CD14-positive monocyte (primary cell): ENCODE measurements around the gene HSPA12B. TPM values are rescaled to one million over a fixed set of nuclear protein-coding genes. Genes with fewer than 3 reads are reported as not detected.

Experiments
- DNase-seq, 3 donors: peaks; one replicate each; pipeline ENCODE4 v3.0.0-alpha.2; 2011 to 2022
- H2AFZ ChIP-seq: 2 replicates; pipeline ENCODE4 v1.6.0; 2012; ENCODE audit warnings: mild to moderate bottlenecking, low read depth, low read length, inconsistent platforms; ENCODE audit not compliant: insufficient read depth, poor library complexity, severe bottlenecking
- H3K27ac ChIP-seq, 2 donors: 1 replicate in 1 of 2; 2 replicates in 1 of 2; pipeline ENCODE4 v1.5.1; 2012 to 2013; ENCODE audit warnings: low read length in 2 of 2, control low read depth in 1 of 2, inconsistent platforms in 1 of 2, low read depth in 1 of 2, mild to moderate bottlenecking in 1 of 2
- H3K27me3 ChIP-seq, 2 donors: one replicate each; pipeline versions ENCODE4 v1.6.0 to v1.6.1; 2011 to 2013; ENCODE audit warnings: low read length in 2 of 2; ENCODE audit not compliant: control insufficient read depth in 2 of 2, insufficient read depth in 2 of 2
- H3K36me3 ChIP-seq, 2 donors: replicated peaks in 1 of 2; 1 replicate in 1 of 2; 2 replicates in 1 of 2; pipeline versions ENCODE4 v1.5.1 to v1.6.1; 2012 to 2013; ENCODE audit warnings: low read length in 2 of 2, control low read depth in 1 of 2, inconsistent platforms in 1 of 2, mild to moderate bottlenecking in 1 of 2; ENCODE audit not compliant: insufficient read depth in 2 of 2, control insufficient read depth in 1 of 2
- H3K4me1 ChIP-seq, 2 donors: 1 replicate in 1 of 2; 2 replicates in 1 of 2; pipeline versions ENCODE4 v1.5.1 to v1.6.1; 2012 to 2013; ENCODE audit warnings: low read length in 2 of 2, control low read depth in 1 of 2, inconsistent platforms in 1 of 2, mild to moderate bottlenecking in 1 of 2, moderate library complexity in 1 of 2; ENCODE audit not compliant: insufficient read depth in 2 of 2, control insufficient read depth in 1 of 2
- H3K4me2 ChIP-seq: replicated peaks from 2 replicates; pipeline ENCODE3; 2012; ENCODE audit warnings: low read length, moderate library complexity, mild to moderate bottlenecking; ENCODE audit not compliant: poor library complexity, severe bottlenecking; ENCODE audit errors: extremely low read depth
- H3K4me3 ChIP-seq, 3 experiments: fragments of 200-600 bp in 1 of 3; sonication (generic) in 1 of 3; replicated peaks in 1 of 3; 1 replicate in 2 of 3; 2 replicates in 1 of 3; pipeline ENCODE4 v1.5.1; 2011 to 2013; ENCODE audit warnings: low read length in 3 of 3, mild to moderate bottlenecking in 3 of 3, control low read depth in 2 of 3, low read depth in 2 of 3, inconsistent platforms in 1 of 3, moderate library complexity in 1 of 3
- H3K79me2 ChIP-seq: 2 replicates; pipeline ENCODE4 v1.6.0; 2012; ENCODE audit warnings: mild to moderate bottlenecking, control low read depth, inconsistent platforms, low read length, moderate library complexity; ENCODE audit not compliant: insufficient read depth
- H3K9ac ChIP-seq: 2 replicates; pipeline ENCODE4 v1.6.0; 2017; ENCODE audit warnings: low read length, mild to moderate bottlenecking; ENCODE audit not compliant: insufficient read depth, poor library complexity, severe bottlenecking
- H3K9me3 ChIP-seq, 2 donors: replicated peaks in 1 of 2; 1 replicate in 1 of 2; 2 replicates in 1 of 2; pipeline versions ENCODE4 v1.5.1 to v1.6.1; 2012 to 2013; ENCODE audit warnings: low read length in 2 of 2, control low read depth in 1 of 2; ENCODE audit not compliant: control insufficient read depth in 1 of 2, insufficient read depth in 1 of 2
- H4K20me1 ChIP-seq: 2 replicates; pipeline ENCODE4 v1.6.0; 2012; ENCODE audit warnings: mild to moderate bottlenecking, low read length, control low read depth, moderate library complexity; ENCODE audit not compliant: insufficient read depth
- H3K27ac Mint-ChIP-seq, 7 donors: one replicate each; pipeline ENCODE4 v1.8.0; 2020; ENCODE audit warnings: mild to moderate bottlenecking in 7 of 7, mixed read lengths in 7 of 7, moderate library complexity in 6 of 7, inconsistent platforms in 2 of 7
- H3K27me3 Mint-ChIP-seq, 3 donors: one replicate each; pipeline ENCODE4 v1.8.0; 2021 to 2022; ENCODE audit warnings: low read depth in 3 of 3, mild to moderate bottlenecking in 3 of 3, mixed read lengths in 3 of 3, moderate library complexity in 3 of 3, inconsistent platforms in 1 of 3
- H3K36me3 Mint-ChIP-seq, 2 donors: one replicate each; pipeline ENCODE4 v1.8.0; 2020; ENCODE audit warnings: mixed read lengths in 2 of 2, inconsistent platforms in 1 of 2, mild to moderate bottlenecking in 1 of 2
- H3K4me1 Mint-ChIP-seq: one replicate; pipeline ENCODE4 v1.8.0; 2020; ENCODE audit warnings: mild to moderate bottlenecking, mixed read lengths
- H3K4me3 Mint-ChIP-seq, 2 donors: one replicate each; pipeline ENCODE4 v1.8.0; 2020; ENCODE audit warnings: mild to moderate bottlenecking in 2 of 2, mixed read lengths in 2 of 2, moderate library complexity in 1 of 2
- H3K9me3 Mint-ChIP-seq, 7 donors: one replicate each; pipeline ENCODE4 v1.8.0; 2020 to 2022; ENCODE audit warnings: mixed read lengths in 7 of 7, mild to moderate bottlenecking in 6 of 7, moderate library complexity in 6 of 7, inconsistent platforms in 2 of 7
- WGBS: methylation state at CpG from one replicate; pipeline ENCODE4 v1.1.5; 2013; ENCODE audit warnings: missing lambda C conversion rate; ENCODE audit not compliant: insufficient coverage; 5-methylcytosine and 5-hydroxymethylcytosine counted together
- intact Hi-C, 2 donors: fragments of 100-400 bp; cut with micrococcal nuclease; formaldehyde crosslinking; loops; one replicate each; pipeline versions ENCODE4 v1.15.0 to v1.15.1; 2023
- polyA plus RNA-seq, 3 donors: library from polyadenylated mRNA; depleted of rRNA in 1 of 3; unstranded in 2 of 3; stranded (reverse) in 1 of 3; fragments of 300-500 nt in 2 of 3; fragments of >200 nt in 1 of 3; fragmentation: Illumina TruSeq in 2 of 3; gene quantifications; 1 replicate in 2 of 3; 2 replicates in 1 of 3; pipeline ENCODE4 v1.2.3, GENCODE V29; 2012 to 2021
- TF ChIP-seq, protein P1 (sequence below): fragments of 200-600 bp; IDR thresholded peaks from one replicate; pipeline ENCODE4 v1.8.0; 2022; ENCODE audit warnings: antibody characterized with exemption, mild to moderate bottlenecking

The HSPA12B gene
- polyA plus RNA-seq, 3 donors = not detected

DNA sequence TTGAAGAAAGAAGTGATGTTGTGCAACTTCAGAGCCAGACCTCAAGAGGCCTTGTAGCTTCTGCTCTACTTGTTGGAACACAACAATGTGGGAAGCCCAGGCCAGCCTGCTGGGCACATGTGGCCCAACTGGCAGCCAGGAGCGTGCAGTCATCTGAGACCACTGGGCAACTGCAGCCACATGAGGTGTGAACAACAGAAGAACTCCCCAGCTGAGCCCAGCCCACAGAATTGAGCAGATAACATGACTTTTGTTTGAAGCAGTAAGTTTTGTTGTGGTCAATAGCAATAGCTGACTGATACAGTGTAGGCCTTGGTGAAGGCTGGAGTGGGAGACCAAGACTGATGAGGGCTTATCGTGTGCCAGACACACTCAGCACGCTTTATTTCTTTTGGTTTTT, 42.1 kb upstream of the HSPA12B start:
- Mint-ChIP-seq H3K27ac (no peak overlapping the region), H3K9me3 (peaks cover 0 to 2% (median 0%) of the 10 kb centered on the region in 7 donors), H3K4me1 (peaks cover 4% of the 10 kb centered on the region), H3K27me3 (peaks cover 2 to 17% (median 9%) of the 10 kb centered on the region in 3 donors), H3K4me3 (no peak overlapping the region), H3K36me3 (no peaks in the 10 kb centered on the region)
- TF ChIP-seq, protein P1, sequence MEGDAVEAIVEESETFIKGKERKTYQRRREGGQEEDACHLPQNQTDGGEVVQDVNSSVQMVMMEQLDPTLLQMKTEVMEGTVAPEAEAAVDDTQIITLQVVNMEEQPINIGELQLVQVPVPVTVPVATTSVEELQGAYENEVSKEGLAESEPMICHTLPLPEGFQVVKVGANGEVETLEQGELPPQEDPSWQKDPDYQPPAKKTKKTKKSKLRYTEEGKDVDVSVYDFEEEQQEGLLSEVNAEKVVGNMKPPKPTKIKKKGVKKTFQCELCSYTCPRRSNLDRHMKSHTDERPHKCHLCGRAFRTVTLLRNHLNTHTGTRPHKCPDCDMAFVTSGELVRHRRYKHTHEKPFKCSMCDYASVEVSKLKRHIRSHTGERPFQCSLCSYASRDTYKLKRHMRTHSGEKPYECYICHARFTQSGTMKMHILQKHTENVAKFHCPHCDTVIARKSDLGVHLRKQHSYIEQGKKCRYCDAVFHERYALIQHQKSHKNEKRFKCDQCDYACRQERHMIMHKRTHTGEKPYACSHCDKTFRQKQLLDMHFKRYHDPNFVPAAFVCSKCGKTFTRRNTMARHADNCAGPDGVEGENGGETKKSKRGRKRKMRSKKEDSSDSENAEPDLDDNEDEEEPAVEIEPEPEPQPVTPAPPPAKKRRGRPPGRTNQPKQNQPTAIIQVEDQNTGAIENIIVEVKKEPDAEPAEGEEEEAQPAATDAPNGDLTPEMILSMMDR = no peak
- Histone ChIP-seq H3K9ac (no peak overlapping the region), H2AFZ (no peak overlapping the region), H4K20me1 (no peaks in the 10 kb centered on the region), H3K79me2 (no peaks in the 10 kb centered on the region), H3K27me3 (peaks cover 0 to 4% of the 10 kb centered on the region in 2 donors), H3K4me1 (no peaks in the 10 kb centered on the region), H3K9me3 (no peaks in the 10 kb centered on the region), H3K4me2 (no peak overlapping the region), H3K4me3 (no peak overlapping the region), H3K27ac (no peak overlapping the region), H3K36me3 (no peaks in the 10 kb centered on the region)
- intact Hi-C loops = no loop called here
- no peak for DNase-seq
- 100% methylated on average over 1 of the region's 3 CpGs for WGBS

DNA sequence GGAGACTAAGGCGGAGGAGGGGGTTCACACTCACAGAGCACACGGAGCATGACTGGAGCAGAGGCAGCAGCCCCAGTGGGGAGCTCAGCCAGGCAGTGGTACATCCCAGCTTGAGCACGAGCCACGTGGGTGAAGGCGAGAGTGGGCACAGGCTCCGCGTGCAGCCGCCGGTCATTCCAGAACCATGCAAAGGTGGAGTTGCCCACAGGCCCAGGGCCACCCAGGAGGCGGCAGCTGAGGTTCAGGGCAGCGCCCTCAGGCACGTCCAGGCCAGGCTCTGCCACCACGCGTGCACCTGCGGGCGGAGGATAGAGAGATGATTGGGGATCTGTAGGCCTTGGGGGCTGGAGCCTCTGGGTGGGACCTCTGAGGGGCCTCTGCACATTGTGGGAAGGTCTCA, 41.2 kb upstream of the HSPA12B start:
- H3K9me3 ChIP-seq = peaks cover under 1 to 3% of the 10 kb centered on the region in 2 donors

More for the DNA sequence above, 41.2 kb upstream of the HSPA12B start:
- Mint-ChIP-seq H3K9me3 (peaks cover under 1 to 3% (median 2%) of the 10 kb centered on the region in 7 donors), H3K27me3 (peaks cover 2 to 9% (median 8%) of the 10 kb centered on the region in 3 donors), H3K4me3 (no peak overlapping the region), H3K36me3 (peaks cover 0 to 1% of the 10 kb centered on the region in 2 donors), H3K4me1 (peaks cover 4% of the 10 kb centered on the region), H3K27ac (peak overlapping the region in 1 of 7 donors; percentile 33)
- Histone ChIP-seq H3K9ac (no peak overlapping the region), H3K4me3 (no peak overlapping the region), H3K36me3 (no peaks in the 10 kb centered on the region), H3K4me2 (no peak overlapping the region), H3K27ac (no peak overlapping the region), H2AFZ (no peak overlapping the region), H3K79me2 (no peaks in the 10 kb centered on the region), H3K27me3 (peaks cover 0 to 3% of the 10 kb centered on the region in 2 donors), H4K20me1 (no peaks in the 10 kb centered on the region), H3K4me1 (no peaks in the 10 kb centered on the region)
- WGBS = 96% methylated on average over 16 of the region's 16 CpGs
- TF ChIP-seq, protein P1 = no peak
- intact Hi-C loops = no loop called here
- DNase-seq = no peak
